Upper lobe of right lung (tissue), 1 donor: ENCODE results near the gene FOXN1. TPM values are rescaled to one million over a fixed set of nuclear protein-coding genes. Genes with fewer than 3 reads are reported as not detected.
A peak's percentile ranks its signal among the peaks of the same experiment; 100 is the strongest.
"Not testable (repeated sequence)": the region's sequence is repeated elsewhere in the genome, so short reads cannot be mapped to it uniquely, and the experiment has no call there.

ENCODE experiments used
- ATAC-seq: fragments of 200-7000 bp; cut with Tn5 transposase; one replicate; pipeline ENCODE4 v1.9.1; 2020; ENCODE audit warnings: mild to moderate bottlenecking, moderate library complexity
- DNase-seq: peaks from one replicate; pipeline ENCODE4 v3.0.0-alpha.2; 2020
- H3K27ac ChIP-seq: fragments of 200-600 bp; one replicate; pipeline ENCODE4 v1.8.0; 2022
- H3K27me3 ChIP-seq: fragments of 200-600 bp; one replicate; pipeline ENCODE4 v1.8.0; 2022; ENCODE audit warnings: mild to moderate bottlenecking
- H3K36me3 ChIP-seq: fragments of 200-600 bp; one replicate; pipeline ENCODE4 v1.8.0; 2022
- H3K4me1 ChIP-seq: fragments of 200-600 bp; one replicate; pipeline ENCODE4 v1.8.0; 2022
- H3K4me3 ChIP-seq: fragments of 200-600 bp; one replicate; pipeline ENCODE4 v1.8.0; 2022; ENCODE audit warnings: mild to moderate bottlenecking
- H3K9me3 ChIP-seq: fragments of 200-600 bp; one replicate; pipeline ENCODE4 v1.8.0; 2022
- intact Hi-C: fragments of 100-400 bp; cut with DNase I; formaldehyde crosslinking; loops from one replicate; pipeline ENCODE4 v1.11.0; 2022
- total RNA-seq: library from RNA; stranded (reverse); fragmentation: NEBNext Ultra II Directional; extraction: Animal tissue kit (Norgen Biotek cat#: 25700); gene quantifications from one replicate; pipeline ENCODE4 v1.2.1, GENCODE V29; 2021
- TF ChIP-seq, protein P1 (sequence below): fragments of 200-600 bp; IDR thresholded peaks from one replicate; pipeline ENCODE4 v1.8.0; 2022; ENCODE audit warnings: antibody characterized with exemption
- donor health status: DM: no; HTN: yes; CAD: no; lungs with severe emphysema.

The FOXN1 gene
- total RNA-seq, 1 donor from 2014 or later = 0.35 TPM

DNA sequence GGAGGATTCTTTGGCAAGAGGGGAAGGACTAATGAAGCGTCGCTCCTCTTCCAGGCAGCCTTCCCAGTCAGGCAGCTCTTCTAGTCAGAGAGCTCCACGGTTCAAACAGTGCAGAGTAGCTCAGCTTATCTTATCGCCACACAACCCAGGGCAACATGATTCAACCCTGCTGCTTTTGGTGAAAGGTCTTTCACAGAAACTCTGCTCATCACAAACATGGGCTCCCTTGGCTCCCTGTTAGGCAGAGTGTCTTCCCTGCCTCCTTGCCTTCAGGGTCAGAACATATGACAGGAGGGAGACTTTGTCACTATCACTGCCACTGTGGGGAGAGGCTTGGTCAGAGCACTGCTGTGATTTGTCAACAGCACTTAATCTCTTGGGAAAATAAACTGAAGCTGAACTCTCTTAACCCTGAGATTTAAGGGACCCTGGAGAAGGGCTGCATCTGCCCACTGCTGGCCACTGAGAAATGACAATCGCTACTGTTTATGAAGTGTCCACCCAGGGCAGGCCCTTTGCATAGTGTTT, 39.6 kb upstream of the FOXN1 start:
- intact Hi-C loops = no loop called here
- Histone ChIP-seq H3K4me3 (no peak overlapping the region), H3K27ac (no peak overlapping the region), H3K27me3 (no peaks in the 10 kb centered on the region), H3K9me3 (no peaks in the 10 kb centered on the region), H3K36me3 (no peaks in the 10 kb centered on the region), H3K4me1 (no peaks in the 10 kb centered on the region)
- TF ChIP-seq, protein P1, sequence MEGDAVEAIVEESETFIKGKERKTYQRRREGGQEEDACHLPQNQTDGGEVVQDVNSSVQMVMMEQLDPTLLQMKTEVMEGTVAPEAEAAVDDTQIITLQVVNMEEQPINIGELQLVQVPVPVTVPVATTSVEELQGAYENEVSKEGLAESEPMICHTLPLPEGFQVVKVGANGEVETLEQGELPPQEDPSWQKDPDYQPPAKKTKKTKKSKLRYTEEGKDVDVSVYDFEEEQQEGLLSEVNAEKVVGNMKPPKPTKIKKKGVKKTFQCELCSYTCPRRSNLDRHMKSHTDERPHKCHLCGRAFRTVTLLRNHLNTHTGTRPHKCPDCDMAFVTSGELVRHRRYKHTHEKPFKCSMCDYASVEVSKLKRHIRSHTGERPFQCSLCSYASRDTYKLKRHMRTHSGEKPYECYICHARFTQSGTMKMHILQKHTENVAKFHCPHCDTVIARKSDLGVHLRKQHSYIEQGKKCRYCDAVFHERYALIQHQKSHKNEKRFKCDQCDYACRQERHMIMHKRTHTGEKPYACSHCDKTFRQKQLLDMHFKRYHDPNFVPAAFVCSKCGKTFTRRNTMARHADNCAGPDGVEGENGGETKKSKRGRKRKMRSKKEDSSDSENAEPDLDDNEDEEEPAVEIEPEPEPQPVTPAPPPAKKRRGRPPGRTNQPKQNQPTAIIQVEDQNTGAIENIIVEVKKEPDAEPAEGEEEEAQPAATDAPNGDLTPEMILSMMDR = no peak
- ATAC-seq = peak; percentile 45
- no peak for DNase-seq

DNA sequence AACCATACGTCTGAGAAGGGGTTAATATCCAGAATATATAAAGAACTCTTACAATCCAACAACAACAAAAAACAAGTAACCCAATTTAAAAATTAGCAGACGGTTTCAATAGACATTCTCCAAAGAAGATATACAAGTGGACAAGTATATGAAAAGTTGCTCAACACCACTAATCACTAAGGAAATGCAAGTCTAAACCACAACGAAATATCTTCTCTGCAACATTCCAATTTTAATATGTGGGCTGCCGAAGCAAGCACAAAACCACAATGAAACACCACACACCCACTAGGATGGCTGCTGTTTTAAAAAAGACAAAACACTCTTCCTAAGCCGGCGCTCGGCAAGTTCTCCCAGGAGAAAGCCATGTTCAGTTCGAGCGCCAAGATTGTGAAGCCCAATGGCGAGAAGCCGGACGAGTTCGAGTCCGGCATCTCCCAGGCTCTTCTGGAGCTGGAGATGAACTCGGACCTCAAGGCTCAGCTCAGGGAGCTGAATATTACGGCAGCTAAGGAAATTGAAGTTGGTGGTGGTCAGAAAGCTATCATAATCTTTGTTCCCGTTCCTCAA, 38.6 kb upstream of the FOXN1 start:
- H3K4me1 ChIP-seq = no peaks in the 10 kb centered on the region
- DNase-seq (no peak), ATAC-seq (peak; percentile 39)
- no peaks in the 10 kb centered on the region for H3K9me3 ChIP-seq
- intact Hi-C loops = no loop called here
- H3K36me3 ChIP-seq = no peaks in the 10 kb centered on the region
- H3K27ac ChIP-seq = no peak overlapping the region
- TF ChIP-seq, protein P1 = no peak
- no peak overlapping the region for H3K4me3 ChIP-seq
- H3K27me3 ChIP-seq = no peaks in the 10 kb centered on the region

DNA sequence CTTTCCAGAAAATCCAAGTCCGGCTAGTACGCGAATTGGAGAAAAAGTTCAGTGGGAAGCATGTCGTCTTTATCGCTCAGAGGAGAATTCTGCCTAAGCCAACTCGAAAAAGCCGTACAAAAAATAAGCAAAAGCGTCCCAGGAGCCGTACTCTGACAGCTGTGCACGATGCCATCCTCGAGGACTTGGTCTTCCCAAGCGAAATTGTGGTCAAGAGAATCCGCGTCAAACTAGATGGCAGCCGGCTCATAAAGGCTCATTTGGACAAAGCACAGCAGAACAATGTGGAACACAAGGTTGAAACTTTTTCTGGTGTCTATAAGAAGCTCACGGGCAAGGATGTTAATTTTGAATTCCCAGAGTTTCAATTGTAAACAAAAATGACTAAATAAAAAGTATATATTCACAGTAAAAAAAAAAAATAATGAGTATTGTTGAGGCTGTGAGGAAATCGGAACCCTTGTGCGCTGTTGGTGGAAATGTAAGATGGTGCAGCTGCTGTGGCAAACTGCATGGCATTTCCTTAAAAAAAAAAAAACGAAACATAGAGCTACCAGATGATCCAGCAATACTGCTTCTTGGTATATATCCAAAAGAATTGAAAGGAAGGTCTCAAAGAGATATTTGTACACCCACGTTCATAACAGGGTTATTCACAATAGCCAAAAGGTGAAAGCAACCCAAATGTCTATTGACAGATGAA, 38.0 kb upstream of the FOXN1 start:
- H3K27ac ChIP-seq, H3K4me1 ChIP-seq, ATAC-seq, H3K36me3 ChIP-seq, DNase-seq, H3K27me3 ChIP-seq, H3K4me3 ChIP-seq, H3K9me3 ChIP-seq, intact Hi-C loops: not testable (repeated sequence)

DNA sequence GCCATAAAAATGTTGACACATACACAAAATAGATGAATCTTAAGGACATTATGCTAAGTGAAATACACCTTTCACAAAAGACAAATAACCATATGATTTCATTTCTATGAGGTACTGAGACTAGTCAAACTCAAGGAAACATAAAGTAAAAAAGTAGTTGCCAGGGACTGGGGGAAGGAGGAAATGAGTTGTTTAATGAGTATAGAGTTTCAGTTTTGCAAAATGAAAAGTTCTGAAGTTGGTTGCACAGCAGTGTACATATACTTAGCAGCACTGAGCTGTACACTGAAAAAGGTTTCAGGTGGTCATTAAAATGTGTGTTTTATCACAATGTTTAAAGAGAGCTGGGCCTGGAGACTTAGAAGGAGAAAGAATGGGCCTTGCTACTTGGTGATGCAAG, 37.4 kb upstream of the FOXN1 start:
- Histone ChIP-seq H3K9me3 (no peaks in the 10 kb centered on the region), H3K27ac (no peak overlapping the region), H3K4me1 (no peaks in the 10 kb centered on the region), H3K27me3 (no peaks in the 10 kb centered on the region), H3K36me3 (no peaks in the 10 kb centered on the region), H3K4me3 (no peak overlapping the region)
- intact Hi-C loops = no loop called here
- TF ChIP-seq, protein P1 = no peak
- no peak for DNase-seq
- no peak for ATAC-seq

DNA sequence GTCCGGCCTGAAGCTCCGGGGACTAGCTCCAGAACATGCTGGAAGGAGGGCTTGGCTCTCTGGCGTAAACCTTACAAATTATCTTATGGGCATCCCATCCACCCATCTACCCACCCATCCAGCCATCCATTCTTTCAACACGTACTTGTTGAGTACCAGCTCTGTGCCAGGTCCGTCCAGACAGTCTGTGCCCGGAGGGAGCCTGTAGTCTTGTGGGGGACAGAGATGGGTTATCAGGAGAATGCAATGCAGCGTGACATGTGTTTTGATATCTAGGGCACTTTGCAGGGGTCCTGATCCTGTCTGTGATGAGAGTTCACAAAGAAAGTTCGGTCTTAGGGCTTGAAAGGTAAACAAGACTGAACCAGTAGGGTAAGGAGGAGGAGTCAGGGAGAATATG, 36.8 kb upstream of the FOXN1 start:
- Histone ChIP-seq H3K4me1 (no peaks in the 10 kb centered on the region), H3K27me3 (no peaks in the 10 kb centered on the region), H3K9me3 (no peaks in the 10 kb centered on the region), H3K27ac (no peak overlapping the region), H3K36me3 (no peaks in the 10 kb centered on the region), H3K4me3 (no peak overlapping the region)
- TF ChIP-seq, protein P1 = no peak
- DNase-seq = no peak
- ATAC-seq = no peak
- intact Hi-C loops = no loop called here

DNA sequence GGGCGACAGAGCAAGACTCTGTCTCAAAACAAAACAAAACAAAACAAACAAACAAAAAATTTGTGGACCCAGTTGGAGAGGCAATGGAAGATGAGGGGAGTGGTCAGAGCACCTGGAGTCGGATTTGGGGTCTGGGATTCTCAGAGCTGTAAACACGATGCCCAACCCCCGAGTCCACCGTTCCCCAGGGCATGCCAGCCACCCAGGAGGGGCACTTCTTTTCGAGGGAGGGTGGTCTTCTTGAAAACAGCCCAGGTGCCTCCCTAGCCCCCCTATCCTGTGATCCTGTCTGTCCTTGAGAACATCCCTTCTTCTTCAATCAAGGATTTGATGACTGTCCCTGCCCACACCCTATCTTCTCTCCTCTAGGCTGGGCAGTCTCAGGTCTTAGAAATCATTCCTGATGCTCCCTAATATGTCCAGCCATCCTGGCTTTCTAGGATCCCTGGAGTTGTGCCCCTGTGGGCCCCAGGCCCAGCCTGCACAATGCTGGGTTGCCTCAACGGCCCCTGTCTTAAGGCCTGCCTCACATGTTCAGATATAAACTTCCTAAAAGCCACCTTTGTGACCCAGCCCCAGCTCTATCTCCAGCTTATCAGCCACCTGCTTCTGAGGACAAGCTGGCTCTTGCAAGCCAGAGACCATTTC, 35.8 kb upstream of the FOXN1 start:
- intact Hi-C loops = no loop called here
- H3K4me1 ChIP-seq = no peaks in the 10 kb centered on the region
- TF ChIP-seq, protein P1 = no peak
- DNase-seq (no peak), ATAC-seq (no peak)
- no peaks in the 10 kb centered on the region for H3K9me3 ChIP-seq
- H3K27ac ChIP-seq = no peak overlapping the region
- H3K27me3 ChIP-seq = no peaks in the 10 kb centered on the region
- H3K36me3 ChIP-seq = no peaks in the 10 kb centered on the region
- no peak overlapping the region for H3K4me3 ChIP-seq
